GM23338 (cell line): ENCODE measurements around the gene ATP9A. TPM values are rescaled to one million over a fixed set of nuclear protein-coding genes. Genes with fewer than 3 reads are reported as not detected.
"Not testable (repeated sequence)": the region's sequence is repeated elsewhere in the genome, so short reads cannot be mapped to it uniquely, and the experiment has no call there.

Experiments used
- ATAC-seq: fragments of 200-7000 bp; cut with Tn5 transposase; 3 replicates; pipeline ENCODE4 v1.9.1; 2020
- DNase-seq: peaks from one replicate; pipeline ENCODE4 v3.0.0-alpha.2; 2015; ENCODE audit warnings: low spot score
- H2AFZ ChIP-seq: fragments of 200-600 bp; sonication (generic); 2 replicates; pipeline ENCODE4 v1.8.0; 2016; ENCODE audit warnings: antibody characterized with exemption, mild to moderate bottlenecking, moderate library complexity
- H3F3A ChIP-seq: fragments of 200-600 bp; sonication (generic); replicated peaks from 2 replicates; pipeline ENCODE4 v1.8.0; 2017; ENCODE audit warnings: antibody characterized with exemption, mixed run types, low read depth
- H3K27ac ChIP-seq: fragments of 200-600 bp; sonication (generic); 2 replicates; pipeline ENCODE4 v1.6.1; 2016; ENCODE audit warnings: low read depth
- H3K27me3 ChIP-seq: fragments of 200-600 bp; sonication (generic); 2 replicates; pipeline ENCODE4 v1.8.0; 2016; ENCODE audit warnings: mild to moderate bottlenecking, mixed run types, moderate library complexity; ENCODE audit not compliant: insufficient read depth
- H3K36me3 ChIP-seq: fragments of 200-600 bp; sonication (generic); 2 replicates; pipeline ENCODE4 v1.8.0; 2016; ENCODE audit warnings: mild to moderate bottlenecking; ENCODE audit not compliant: insufficient read depth
- H3K4me1 ChIP-seq: fragments of 200-600 bp; sonication (generic); 2 replicates; pipeline ENCODE4 v1.8.0; 2016; ENCODE audit warnings: mild to moderate bottlenecking, moderate library complexity; ENCODE audit not compliant: insufficient read depth
- H3K4me2 ChIP-seq: fragments of 200-600 bp; sonication (generic); 2 replicates; pipeline ENCODE4 v1.7.1; 2017; ENCODE audit warnings: mixed run types
- H3K4me3 ChIP-seq: fragments of 200-600 bp; sonication (generic); 2 replicates; pipeline ENCODE4 v1.6.1; 2016; ENCODE audit warnings: mixed run types
- H3K79me2 ChIP-seq: fragments of 200-600 bp; sonication (generic); replicated peaks from 2 replicates; pipeline ENCODE4 v1.8.0; 2017; ENCODE audit warnings: mild to moderate bottlenecking; ENCODE audit not compliant: insufficient read depth
- H3K9me2 ChIP-seq: fragments of 200-600 bp; sonication (generic); 2 replicates; pipeline ENCODE4 v1.8.0; 2017; ENCODE audit not compliant: insufficient read depth
- H4K20me1 ChIP-seq: fragments of 200-600 bp; sonication (generic); replicated peaks from 2 replicates; pipeline ENCODE4 v1.8.0; 2017; ENCODE audit warnings: mild to moderate bottlenecking; ENCODE audit not compliant: insufficient read depth
- H3K27ac Mint-ChIP-seq: 2 replicates; pipeline ENCODE4 v1.8.0; 2020; ENCODE audit warnings: inconsistent platforms, mild to moderate bottlenecking, moderate library complexity, mixed read lengths
- H3K27me3 Mint-ChIP-seq: 3 replicates; pipeline ENCODE4 v1.8.0; 2022; ENCODE audit warnings: low read depth, mild to moderate bottlenecking, moderate library complexity, mixed read lengths, inconsistent platforms; ENCODE audit not compliant: insufficient read depth, poor library complexity
- H3K36me3 Mint-ChIP-seq: 3 replicates; pipeline ENCODE4 v1.8.0; 2021; ENCODE audit warnings: low read depth, mild to moderate bottlenecking, inconsistent platforms, moderate library complexity, mixed read lengths
- H3K4me1 Mint-ChIP-seq: 3 replicates; pipeline ENCODE4 v1.8.0; 2020; ENCODE audit warnings: mild to moderate bottlenecking, inconsistent platforms, mixed read lengths
- H3K4me3 Mint-ChIP-seq: 3 replicates; pipeline ENCODE4 v1.8.0; 2021; ENCODE audit warnings: moderate library complexity, mild to moderate bottlenecking, inconsistent platforms, mixed read lengths
- H3K9me3 Mint-ChIP-seq: 3 replicates; pipeline ENCODE4 v1.8.0; 2020; ENCODE audit warnings: moderate library complexity, mild to moderate bottlenecking, inconsistent platforms, mixed read lengths
- EZH2 ChIP-seq: fragments of 200-600 bp; sonication (generic); IDR thresholded peaks from one replicate; pipeline ENCODE4 v1.8.0; 2017; ENCODE audit warnings: antibody characterized with exemption, mild to moderate bottlenecking, low read depth; ENCODE audit not compliant: unreplicated experiment
- JUNB ChIP-seq: IDR thresholded peaks from one replicate; pipeline ENCODE4 v1.6.1; 2016; ENCODE audit warnings: antibody characterized with exemption; ENCODE audit not compliant: unreplicated experiment
- NANOG ChIP-seq: IDR thresholded peaks from 2 replicates; pipeline ENCODE4 v1.6.1; 2016; ENCODE audit warnings: antibody characterized with exemption, borderline replicate concordance
- polyA plus RNA-seq: library from polyadenylated mRNA; unstranded; fragments of >200 nt; fragmentation: Nextera tagmentation; extraction: Ambion mirVana; gene quantifications from 2 replicates; pipeline ENCODE4 v1.2.1, GENCODE V29; 2016
- total RNA-seq: library from RNA; depleted of rRNA; stranded (reverse); fragments of >200 nt; shearing (Covaris generic); gene quantifications from 2 replicates; pipeline ENCODE4 v1.2.3, GENCODE V29; 2014
- TF ChIP-seq, protein P1 (sequence below), 2 experiments: fragments of 200-600 bp in 1 of 2; sonication (generic) in 1 of 2; conservative IDR thresholded peaks; 2 replicates each; pipeline versions ENCODE4 v1.5.1 to v1.6.1; 2016 to 2017; ENCODE audit warnings: antibody characterized with exemption in 2 of 2, low read depth in 2 of 2, mild to moderate bottlenecking in 2 of 2, moderate library complexity in 1 of 2
- TF ChIP-seq, protein P2 (sequence below): IDR thresholded peaks from one replicate; pipeline ENCODE4 v1.6.1; 2018; ENCODE audit warnings: antibody characterized with exemption; ENCODE audit not compliant: unreplicated experiment

The ATP9A gene
- total and polyA plus RNA-seq, 2 experiments from 2014 or later: 0.94 to 5.9 TPM

DNA sequence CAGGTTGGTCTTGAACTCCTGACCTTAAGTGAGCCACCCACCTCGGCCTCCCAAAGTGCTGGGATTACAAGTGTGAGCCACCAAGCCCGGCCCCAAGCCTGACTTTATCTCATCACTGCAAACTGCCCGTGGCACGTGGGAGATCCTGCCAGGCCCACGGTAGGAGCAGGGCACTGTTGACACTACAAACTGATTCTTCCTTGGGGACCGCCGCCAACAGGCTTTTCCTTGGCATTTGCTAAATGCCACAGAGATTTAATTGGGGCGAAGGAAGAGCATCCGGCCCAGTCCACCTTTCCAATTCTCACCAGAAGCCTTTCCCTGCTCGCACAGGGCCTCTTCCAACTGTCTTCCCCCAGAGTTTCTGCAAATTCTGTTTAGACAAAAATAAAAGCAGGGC, 11.0 kb downstream of the ATP9A start:
- TF ChIP-seq, protein P1, sequence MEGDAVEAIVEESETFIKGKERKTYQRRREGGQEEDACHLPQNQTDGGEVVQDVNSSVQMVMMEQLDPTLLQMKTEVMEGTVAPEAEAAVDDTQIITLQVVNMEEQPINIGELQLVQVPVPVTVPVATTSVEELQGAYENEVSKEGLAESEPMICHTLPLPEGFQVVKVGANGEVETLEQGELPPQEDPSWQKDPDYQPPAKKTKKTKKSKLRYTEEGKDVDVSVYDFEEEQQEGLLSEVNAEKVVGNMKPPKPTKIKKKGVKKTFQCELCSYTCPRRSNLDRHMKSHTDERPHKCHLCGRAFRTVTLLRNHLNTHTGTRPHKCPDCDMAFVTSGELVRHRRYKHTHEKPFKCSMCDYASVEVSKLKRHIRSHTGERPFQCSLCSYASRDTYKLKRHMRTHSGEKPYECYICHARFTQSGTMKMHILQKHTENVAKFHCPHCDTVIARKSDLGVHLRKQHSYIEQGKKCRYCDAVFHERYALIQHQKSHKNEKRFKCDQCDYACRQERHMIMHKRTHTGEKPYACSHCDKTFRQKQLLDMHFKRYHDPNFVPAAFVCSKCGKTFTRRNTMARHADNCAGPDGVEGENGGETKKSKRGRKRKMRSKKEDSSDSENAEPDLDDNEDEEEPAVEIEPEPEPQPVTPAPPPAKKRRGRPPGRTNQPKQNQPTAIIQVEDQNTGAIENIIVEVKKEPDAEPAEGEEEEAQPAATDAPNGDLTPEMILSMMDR (conservative IDR thresholded peaks at IDR 0.05; ENCODE audit: low read depth in 2 of 2): no peak
- TF ChIP-seq NANOG: no peak
- Histone ChIP-seq H3K27me3 (no peaks in the 10 kb centered on the region), H3K4me2 (no peak overlapping the region), H2AFZ (no peak overlapping the region), H3K36me3 (no peaks in the 10 kb centered on the region), H3K27ac (peak overlapping the region; percentile 63; the same call in 1 of the 2 replicates), H3K9me2 (no peaks in the 10 kb centered on the region), H4K20me1 (no peaks in the 10 kb centered on the region), H3K4me1 (no peaks in the 10 kb centered on the region; the same call in 1 of the 2 replicates), H3F3A (no peaks in the 10 kb centered on the region), H3K4me3 (no peak overlapping the region), H3K79me2 (no peaks in the 10 kb centered on the region)
- peaks cover 9% of the 10 kb centered on the region for H3K4me1 Mint-ChIP-seq
- H3K27ac Mint-ChIP-seq: no peak overlapping the region
- peaks cover 5% of the 10 kb centered on the region; the same call in 1 of the 3 replicates for H3K9me3 Mint-ChIP-seq
- H3K27me3 Mint-ChIP-seq: peaks cover 9% of the 10 kb centered on the region
- no peak for DNase-seq
- no peak for ATAC-seq
- H3K4me3 Mint-ChIP-seq: no peak overlapping the region
- H3K36me3 Mint-ChIP-seq: peaks cover 13% of the 10 kb centered on the region; the same call in 2 of the 3 replicates

DNA sequence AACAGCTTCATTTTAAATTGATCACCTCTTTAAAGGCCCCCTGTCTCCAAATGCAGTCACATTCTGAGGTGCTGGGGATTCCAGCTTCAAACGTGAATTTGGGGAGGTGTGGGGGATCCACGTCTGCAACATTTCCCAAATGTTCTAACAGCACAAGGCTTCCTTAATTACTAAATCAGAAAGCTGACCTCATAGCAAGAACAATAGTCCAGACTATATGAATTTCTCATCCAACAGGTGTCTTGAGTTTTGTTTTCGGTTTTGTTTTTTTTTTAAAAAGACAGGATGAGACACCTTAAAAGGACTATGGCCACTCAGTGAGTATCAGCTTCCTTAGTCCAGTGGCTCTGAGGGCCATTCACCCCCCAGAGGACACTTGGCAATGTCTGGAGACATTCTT, 11.5 kb downstream of the ATP9A start:
- H3K27ac Mint-ChIP-seq: no peak overlapping the region
- Histone ChIP-seq H3K79me2 (no peaks in the 10 kb centered on the region), H3F3A (no peaks in the 10 kb centered on the region), H3K27ac (no peak overlapping the region), H3K4me2 (no peak overlapping the region), H3K4me1 (no peaks in the 10 kb centered on the region; the same call in 1 of the 2 replicates), H3K4me3 (no peak overlapping the region), H3K27me3 (no peaks in the 10 kb centered on the region), H3K9me2 (no peaks in the 10 kb centered on the region), H4K20me1 (no peaks in the 10 kb centered on the region), H3K36me3 (no peaks in the 10 kb centered on the region), H2AFZ (no peak overlapping the region)
- H3K4me3 Mint-ChIP-seq: no peak overlapping the region
- H3K4me1 Mint-ChIP-seq: peaks cover 9% of the 10 kb centered on the region
- peaks cover 1% of the 10 kb centered on the region; the same call in 1 of the 3 replicates for H3K9me3 Mint-ChIP-seq
- H3K36me3 Mint-ChIP-seq: peaks cover 8% of the 10 kb centered on the region; the same call in 2 of the 3 replicates
- no peak for DNase-seq
- TF ChIP-seq JUNB (no peak), EZH2 (no peak)
- TF ChIP-seq, protein P1 (conservative IDR thresholded peaks at IDR 0.05; ENCODE audit: low read depth in 2 of 2): no peak
- TF ChIP-seq, protein P2, sequence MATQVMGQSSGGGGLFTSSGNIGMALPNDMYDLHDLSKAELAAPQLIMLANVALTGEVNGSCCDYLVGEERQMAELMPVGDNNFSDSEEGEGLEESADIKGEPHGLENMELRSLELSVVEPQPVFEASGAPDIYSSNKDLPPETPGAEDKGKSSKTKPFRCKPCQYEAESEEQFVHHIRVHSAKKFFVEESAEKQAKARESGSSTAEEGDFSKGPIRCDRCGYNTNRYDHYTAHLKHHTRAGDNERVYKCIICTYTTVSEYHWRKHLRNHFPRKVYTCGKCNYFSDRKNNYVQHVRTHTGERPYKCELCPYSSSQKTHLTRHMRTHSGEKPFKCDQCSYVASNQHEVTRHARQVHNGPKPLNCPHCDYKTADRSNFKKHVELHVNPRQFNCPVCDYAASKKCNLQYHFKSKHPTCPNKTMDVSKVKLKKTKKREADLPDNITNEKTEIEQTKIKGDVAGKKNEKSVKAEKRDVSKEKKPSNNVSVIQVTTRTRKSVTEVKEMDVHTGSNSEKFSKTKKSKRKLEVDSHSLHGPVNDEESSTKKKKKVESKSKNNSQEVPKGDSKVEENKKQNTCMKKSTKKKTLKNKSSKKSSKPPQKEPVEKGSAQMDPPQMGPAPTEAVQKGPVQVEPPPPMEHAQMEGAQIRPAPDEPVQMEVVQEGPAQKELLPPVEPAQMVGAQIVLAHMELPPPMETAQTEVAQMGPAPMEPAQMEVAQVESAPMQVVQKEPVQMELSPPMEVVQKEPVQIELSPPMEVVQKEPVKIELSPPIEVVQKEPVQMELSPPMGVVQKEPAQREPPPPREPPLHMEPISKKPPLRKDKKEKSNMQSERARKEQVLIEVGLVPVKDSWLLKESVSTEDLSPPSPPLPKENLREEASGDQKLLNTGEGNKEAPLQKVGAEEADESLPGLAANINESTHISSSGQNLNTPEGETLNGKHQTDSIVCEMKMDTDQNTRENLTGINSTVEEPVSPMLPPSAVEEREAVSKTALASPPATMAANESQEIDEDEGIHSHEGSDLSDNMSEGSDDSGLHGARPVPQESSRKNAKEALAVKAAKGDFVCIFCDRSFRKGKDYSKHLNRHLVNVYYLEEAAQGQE: no peak
- ATAC-seq: no peak
- peaks cover 4% of the 10 kb centered on the region for H3K27me3 Mint-ChIP-seq

DNA sequence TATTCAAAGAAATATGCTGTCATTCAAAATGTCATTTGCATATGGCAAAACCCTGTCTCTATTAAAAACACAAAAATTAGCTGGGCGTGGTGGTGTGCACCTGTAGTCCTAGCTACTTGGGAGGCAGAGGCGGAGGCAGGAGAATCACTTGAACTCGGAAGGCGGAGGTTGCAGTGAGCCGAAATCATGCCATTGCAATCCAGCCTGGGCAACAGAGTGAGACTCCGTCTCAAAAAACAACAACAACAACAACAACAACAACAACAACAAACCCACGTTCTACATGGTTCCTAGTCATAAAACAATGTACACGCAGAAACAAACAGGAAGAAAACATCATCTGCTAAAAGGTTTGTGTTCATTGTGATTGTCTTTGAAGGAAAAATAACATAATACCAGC, 15.0 kb downstream of the ATP9A start:
- not testable (repeated sequence) for H3K27ac ChIP-seq, H2AFZ ChIP-seq, H3K36me3 Mint-ChIP-seq, DNase-seq, H3K4me1 ChIP-seq, H4K20me1 ChIP-seq, H3K27me3 ChIP-seq, H3K4me3 ChIP-seq, H3K4me2 ChIP-seq, H3K27me3 Mint-ChIP-seq, ATAC-seq, H3K9me2 ChIP-seq, H3K36me3 ChIP-seq, H3K9me3 Mint-ChIP-seq, H3K27ac Mint-ChIP-seq, H3K4me3 Mint-ChIP-seq, H3K4me1 Mint-ChIP-seq, H3F3A ChIP-seq, H3K79me2 ChIP-seq
